Cardiac septum (tissue), 1 donor: ENCODE data around the gene INTS4. TPM values are rescaled to one million over a fixed set of nuclear protein-coding genes. Genes with fewer than 3 reads are reported as not detected.

Experiments used
- DNase-seq: peaks from one replicate; pipeline ENCODE4 v3.0.0-alpha.2; 2020; ENCODE audit warnings: low spot score
- intact Hi-C: fragments of 100-400 bp; cut with DNase I; formaldehyde crosslinking; loops from one replicate; pipeline ENCODE4 v1.14.0; 2022
- total RNA-seq: library from RNA; stranded (reverse); fragmentation: NEBNext Ultra II Directional; extraction: Animal tissue kit (Norgen Biotek cat#: 25700); gene quantifications from one replicate; pipeline ENCODE4 v1.2.1, GENCODE V29; 2021
- donor health status: DM: no; HTN: no; CAD: no.

INTS4 gene
- total RNA-seq, 1 donor from 2014 or later, result 19.3 TPM

DNA sequence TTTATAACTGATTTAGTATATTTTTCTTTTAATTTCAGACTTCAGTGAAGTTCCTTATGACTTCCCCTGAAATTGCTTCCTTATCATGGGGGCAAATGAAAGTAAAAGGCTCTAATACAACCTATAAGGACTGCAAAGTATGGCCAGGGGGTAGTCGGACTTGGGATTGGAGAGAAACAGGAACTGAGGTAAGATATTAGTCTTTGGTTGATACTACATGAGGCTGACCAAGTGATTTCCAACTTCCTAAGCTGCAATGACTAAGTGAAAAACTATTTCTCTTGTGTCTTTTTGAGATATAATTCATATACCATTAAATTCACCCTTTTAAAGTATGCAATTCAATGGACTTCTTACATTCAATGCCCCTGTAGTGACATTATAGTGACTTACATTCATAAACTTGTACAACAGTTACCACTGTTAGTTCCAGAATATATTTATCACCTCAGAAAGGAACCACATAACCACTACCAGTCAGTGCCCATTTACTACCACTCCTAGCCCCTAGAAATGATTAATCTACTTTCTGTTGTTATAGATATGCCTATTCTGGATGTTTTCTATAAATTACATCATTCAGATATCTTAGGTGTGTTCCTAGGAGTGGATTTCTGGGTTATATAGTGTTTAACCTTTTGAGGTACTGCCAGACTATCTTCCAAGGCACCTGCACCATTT, 151.9 kb downstream of the INTS4 start:
- intact Hi-C loops, result no loop called here
- no peak for DNase-seq

DNA sequence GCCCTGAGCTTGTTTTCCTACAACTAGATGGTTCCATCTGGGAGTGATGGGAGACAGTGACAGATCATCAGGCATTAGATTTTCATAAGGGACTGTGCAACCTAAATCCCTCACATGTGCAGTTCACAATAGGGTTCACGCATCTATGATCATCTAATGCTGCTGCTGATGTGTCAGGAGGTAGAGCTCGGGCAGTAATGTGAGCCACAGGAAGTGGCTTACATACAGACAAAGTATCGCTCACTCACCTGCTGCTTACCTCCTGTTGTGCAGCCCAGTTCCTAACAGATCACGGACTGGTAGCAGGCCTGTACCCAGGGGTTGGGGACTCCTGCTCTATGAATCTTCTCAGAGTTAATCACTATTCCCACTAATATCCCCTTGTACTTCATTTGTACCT, 161.2 kb downstream of the INTS4 start:
- intact Hi-C loops, result no loop called here
- no peak for DNase-seq

DNA sequence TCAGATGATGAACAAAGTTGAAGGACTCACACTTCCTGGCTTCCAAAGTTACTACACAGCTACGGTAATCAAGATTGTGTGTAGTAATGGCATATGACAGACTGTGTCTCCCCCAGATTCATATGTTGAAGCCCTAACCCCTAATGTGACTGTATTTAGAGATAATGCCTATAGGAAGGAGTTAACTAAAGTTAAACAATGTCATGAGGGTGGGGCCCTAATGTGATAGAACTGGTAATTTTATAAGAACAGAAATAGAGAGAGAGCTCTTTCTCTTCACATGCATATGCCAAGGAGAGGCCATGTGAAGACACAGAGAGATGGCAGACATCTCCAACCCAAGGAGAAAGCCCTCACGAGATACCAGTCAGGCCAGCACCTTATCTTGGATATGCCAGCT, 165.5 kb downstream of the INTS4 start:
- intact Hi-C loops, result no loop called here

More for the DNA sequence above, 165.5 kb downstream of the INTS4 start:
- DNase-seq, result no peak

Other genes starting within 250 kb of the INTS4 start
- 52.3 TPM for gene RSF1, start 173.9 kb downstream of the INTS4 start, total RNA-seq
- 38.5 TPM for gene AAMDC, start 173.5 kb downstream of the INTS4 start, total RNA-seq
- 0.13 TPM for gene KCTD14, start 28.6 kb upstream of the INTS4 start, total RNA-seq
- gene THRSP, start 69.2 kb upstream of the INTS4 start, total RNA-seq, result 2.0 TPM
- gene NDUFC2, start 85.2 kb upstream of the INTS4 start, total RNA-seq, result 225 TPM
- 15.4 TPM for gene ALG8, start 145.0 kb upstream of the INTS4 start, total RNA-seq
- gene KCTD21, start 194.0 kb upstream of the INTS4 start, total RNA-seq, result 8.5 TPM
- 8.9 TPM for gene USP35, start 194.3 kb upstream of the INTS4 start, total RNA-seq